K562 (cell line): Measurements from ENCODE around the gene SH3BP5. TPM values are rescaled to one million over a fixed set of nuclear protein-coding genes. Genes with fewer than 3 reads are reported as not detected.

Source experiments
- BCLAF1 ChIP-seq, 2 experiments: fragments of 450-650 bp in 1 of 2; IDR thresholded peaks; 2 replicates each; pipeline ENCODE4 v1.6.1; 2011 to 2017; ENCODE audit warnings: low read depth in 2 of 2, antibody characterized with exemption in 1 of 2, borderline replicate concordance in 1 of 2, low read length in 1 of 2, mild to moderate bottlenecking in 1 of 2, mixed read lengths in 1 of 2; ENCODE audit not compliant: control insufficient read depth in 1 of 2
- BRCA1 ChIP-seq, 2 experiments: fragments of 450-650 bp in 1 of 2; sonication (generic) in 1 of 2; formaldehyde crosslinking in 1 of 2; IDR thresholded peaks; 2 replicates each; pipeline versions ENCODE4 v1.5.0 to v1.6.1; 2017 to 2020; ENCODE audit warnings: mild to moderate bottlenecking in 1 of 2, missing genetic modification reagents in 1 of 2
- ELF1 ChIP-seq: fragments of 200-800 bp; sonication (Bioruptor generic); IDR thresholded peaks from 2 replicates; pipeline ENCODE4 v1.6.1; 2016; ENCODE audit warnings: missing genetic modification characterization, missing compliant biosample characterization
- FOXJ2 ChIP-seq: fragments of 200-800 bp; sonication (Bioruptor generic); IDR thresholded peaks from 2 replicates; pipeline ENCODE4 v1.6.1; 2016; ENCODE audit warnings: missing genetic modification characterization, missing compliant biosample characterization
- HMG20A ChIP-seq: fragments of 450-650 bp; formaldehyde crosslinking; conservative IDR thresholded peaks from 2 replicates; pipeline ENCODE4 v1.4.0; 2020; ENCODE audit warnings: mild to moderate bottlenecking, mixed read lengths
- JUNB ChIP-seq: fragments of 450-650 bp; formaldehyde crosslinking; conservative IDR thresholded peaks from 2 replicates; pipeline ENCODE4 v1.4.0; 2020; ENCODE audit warnings: mild to moderate bottlenecking
- KLF1 ChIP-seq: fragments of 450-650 bp; IDR thresholded peaks from 2 replicates; pipeline ENCODE4 v1.6.1; 2016; ENCODE audit warnings: missing genetic modification characterization, missing compliant biosample characterization
- KLF16 ChIP-seq: IDR thresholded peaks from 2 replicates; pipeline ENCODE4 v1.6.1; 2016; ENCODE audit warnings: antibody characterized with exemption
- MAFF ChIP-seq: IDR thresholded peaks from 2 replicates; pipeline ENCODE4 v1.6.1; 2012; ENCODE audit warnings: low read length, improper control_type of control experiment
- MED1 ChIP-seq: sonication (generic); formaldehyde crosslinking; IDR thresholded peaks from 2 replicates; pipeline ENCODE4 v1.8.1; 2023; ENCODE audit warnings: missing genetic modification reagents, borderline replicate concordance
- NR2F6 ChIP-seq: fragments of 450-650 bp; formaldehyde crosslinking; IDR thresholded peaks from 2 replicates; pipeline ENCODE4 v1.4.0; 2020; ENCODE audit warnings: mild to moderate bottlenecking
- POLR2G ChIP-seq: fragments of 200-400 bp; formaldehyde crosslinking; IDR thresholded peaks from 2 replicates; pipeline ENCODE4 v1.6.1; 2017; ENCODE audit warnings: low read depth, mild to moderate bottlenecking, antibody characterized with exemption, low read length, moderate library complexity
- RFX1 ChIP-seq: fragments of 450-650 bp; IDR thresholded peaks from 2 replicates; pipeline ENCODE4 v1.6.1; 2016; ENCODE audit warnings: mild to moderate bottlenecking, moderate library complexity
- TAF9B ChIP-seq: fragments of 450-650 bp; IDR thresholded peaks from 2 replicates; pipeline ENCODE4 v1.6.1; 2018; ENCODE audit warnings: mild to moderate bottlenecking; ENCODE audit not compliant: partially characterized antibody
- TEAD4 ChIP-seq, 2 experiments: sonication (generic) in 1 of 2; formaldehyde crosslinking in 1 of 2; IDR thresholded peaks; 2 replicates each; pipeline versions ENCODE4 v1.6.1 to v1.8.0; 2012 to 2022; ENCODE audit warnings: borderline replicate concordance in 1 of 2, inconsistent platforms in 1 of 2, low read length in 1 of 2, mild to moderate bottlenecking in 1 of 2, missing genetic modification reagents in 1 of 2
- ZNF551 ChIP-seq: fragments of 250-450 bp; sonication (Bioruptor Pico); IDR thresholded peaks from 2 replicates; pipeline ENCODE4 v1.5.0; 2021; ENCODE audit warnings: mild to moderate bottlenecking, moderate library complexity
- ZNF79 ChIP-seq: fragments of 250-450 bp; sonication (Bioruptor Pico); IDR thresholded peaks from 2 replicates; pipeline ENCODE4 v1.4.0; 2020; ENCODE audit warnings: low read depth, mild to moderate bottlenecking, moderate library complexity
- polyA plus RNA-seq, 8 experiments: library from polyadenylated mRNA; depleted of rRNA in 4 of 8; stranded (reverse) in 5 of 8; unstranded in 3 of 8; fragments of >200 nt; fragmentation: Nextera tagmentation in 2 of 8; fragmentation: Illumina TruSeq in 1 of 8; extraction: Ambion mirVana in 2 of 8; extraction: Trizol in 1 of 8; gene quantifications; 2 replicates each; pipeline versions ENCODE4 v1.2.1 to v1.2.3, GENCODE V29; 2011 to 2014; ENCODE audit warnings: inconsistent platforms in 1 of 8, missing spikeins in 1 of 8
- total RNA-seq, 7 experiments: library from RNA; depleted of rRNA in 6 of 7; stranded (reverse); fragments of >200 nt in 6 of 7; fragmentation: Illumina TruSeq in 2 of 7; extraction: Trizol in 2 of 7; gene quantifications; 2 replicates each; pipeline versions ENCODE4 v1.2.1 to v1.2.3, GENCODE V29; 2011 to 2021; ENCODE audit warnings: low replicate concordance in 1 of 7
- TF ChIP-seq, protein P1 (sequence below): sonication (generic); formaldehyde crosslinking; IDR thresholded peaks from 2 replicates; pipeline ENCODE4 v1.8.0; 2022; ENCODE audit warnings: mild to moderate bottlenecking, missing genetic modification reagents
- TF ChIP-seq, protein P2 (sequence below), 2 experiments: fragments of 450-650 bp; IDR thresholded peaks; 2 replicates each; pipeline ENCODE4 v1.6.1; 2018; ENCODE audit warnings: mild to moderate bottlenecking in 2 of 2, low read depth in 1 of 2; ENCODE audit not compliant: partially characterized antibody in 2 of 2

The SH3BP5 gene
- total and polyA plus RNA-seq, 9 of the 15 experiments (the other 6 are each of a cell fraction or from before 2014, with no cell fraction given): 2.9 to 29.0 (median 14.9) TPM

- TF ChIP-seq TEAD4 (IDR thresholded peaks at IDR 0.05; ENCODE audit: low read length) (peak; percentile 72), TEAD4 (CRISPR knock-in tag; IDR thresholded peaks at IDR 0.05; ENCODE audit: borderline replicate concordance) (no peak), HMG20A (CRISPR knock-in tag) (no peak), KLF16 (0 out of 2 replicates have a peak, but pooled peaks have one; percentile 12), MED1 (CRISPR knock-in tag) (no peak), POLR2G (peak; percentile 88), BCLAF1 (IDR thresholded peaks at IDR 0.05; ENCODE audit: borderline replicate concordance in 1 of 2, control insufficient read depth in 1 of 2, low read depth in 2 of 2, low read length in 1 of 2) (0 out of 4 replicates have a peak, but pooled peaks of 1 of the 2 experiments have one; percentile 51), RFX1 (peak; percentile 30; the same call in 1 of the 2 replicates), ZNF551 (no peak), NR2F6 (CRISPR knock-in tag) (no peak), BRCA1 (IDR thresholded peaks at IDR 0.05) (no peak), BRCA1 (CRISPR knock-in tag; IDR thresholded peaks at IDR 0.05) (no peak), FOXJ2 (tag) (peak; percentile 85), ZNF79 (CRISPR knock-in tag) (no peak), JUNB (CRISPR knock-in tag) (peak; percentile 97), TAF9B (peak; percentile 95), KLF1 (no peak), ELF1 (tag) (no peak), MAFF (peak; percentile 84; the same call in 1 of the 2 replicates)
- TF ChIP-seq, protein P1, sequence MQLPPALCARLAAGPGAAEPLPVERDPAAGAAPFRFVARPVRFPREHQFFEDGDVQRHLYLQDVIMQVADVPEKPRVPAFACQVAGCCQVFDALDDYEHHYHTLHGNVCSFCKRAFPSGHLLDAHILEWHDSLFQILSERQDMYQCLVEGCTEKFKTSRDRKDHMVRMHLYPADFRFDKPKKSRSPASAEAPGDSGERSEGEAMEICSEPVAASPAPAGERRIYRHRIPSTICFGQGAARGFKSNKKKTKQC: peak; percentile 56
- TF ChIP-seq, protein P2, sequence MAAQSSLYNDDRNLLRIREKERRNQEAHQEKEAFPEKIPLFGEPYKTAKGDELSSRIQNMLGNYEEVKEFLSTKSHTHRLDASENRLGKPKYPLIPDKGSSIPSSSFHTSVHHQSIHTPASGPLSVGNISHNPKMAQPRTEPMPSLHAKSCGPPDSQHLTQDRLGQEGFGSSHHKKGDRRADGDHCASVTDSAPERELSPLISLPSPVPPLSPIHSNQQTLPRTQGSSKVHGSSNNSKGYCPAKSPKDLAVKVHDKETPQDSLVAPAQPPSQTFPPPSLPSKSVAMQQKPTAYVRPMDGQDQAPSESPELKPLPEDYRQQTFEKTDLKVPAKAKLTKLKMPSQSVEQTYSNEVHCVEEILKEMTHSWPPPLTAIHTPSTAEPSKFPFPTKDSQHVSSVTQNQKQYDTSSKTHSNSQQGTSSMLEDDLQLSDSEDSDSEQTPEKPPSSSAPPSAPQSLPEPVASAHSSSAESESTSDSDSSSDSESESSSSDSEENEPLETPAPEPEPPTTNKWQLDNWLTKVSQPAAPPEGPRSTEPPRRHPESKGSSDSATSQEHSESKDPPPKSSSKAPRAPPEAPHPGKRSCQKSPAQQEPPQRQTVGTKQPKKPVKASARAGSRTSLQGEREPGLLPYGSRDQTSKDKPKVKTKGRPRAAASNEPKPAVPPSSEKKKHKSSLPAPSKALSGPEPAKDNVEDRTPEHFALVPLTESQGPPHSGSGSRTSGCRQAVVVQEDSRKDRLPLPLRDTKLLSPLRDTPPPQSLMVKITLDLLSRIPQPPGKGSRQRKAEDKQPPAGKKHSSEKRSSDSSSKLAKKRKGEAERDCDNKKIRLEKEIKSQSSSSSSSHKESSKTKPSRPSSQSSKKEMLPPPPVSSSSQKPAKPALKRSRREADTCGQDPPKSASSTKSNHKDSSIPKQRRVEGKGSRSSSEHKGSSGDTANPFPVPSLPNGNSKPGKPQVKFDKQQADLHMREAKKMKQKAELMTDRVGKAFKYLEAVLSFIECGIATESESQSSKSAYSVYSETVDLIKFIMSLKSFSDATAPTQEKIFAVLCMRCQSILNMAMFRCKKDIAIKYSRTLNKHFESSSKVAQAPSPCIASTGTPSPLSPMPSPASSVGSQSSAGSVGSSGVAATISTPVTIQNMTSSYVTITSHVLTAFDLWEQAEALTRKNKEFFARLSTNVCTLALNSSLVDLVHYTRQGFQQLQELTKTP (IDR thresholded peaks at IDR 0.05; ENCODE audit: low read depth in 1 of 2, partially characterized antibody in 2 of 2): no peak
These were observed 63.0 kb downstream of the SH3BP5 start (continued) for GRCh38 chr3:15269091-15269989.
